ENCODE data around the gene KHDRBS1. TPM values are rescaled to one million over a fixed set of nuclear protein-coding genes. Genes with fewer than 3 reads are reported as not detected.

The KHDRBS1 gene
- total and polyA plus RNA-seq, 9 of the 15 experiments (the other 6 are each of a cell fraction or from before 2014, with no cell fraction given): 48.4 to 257 (median 114) TPM

DNA sequence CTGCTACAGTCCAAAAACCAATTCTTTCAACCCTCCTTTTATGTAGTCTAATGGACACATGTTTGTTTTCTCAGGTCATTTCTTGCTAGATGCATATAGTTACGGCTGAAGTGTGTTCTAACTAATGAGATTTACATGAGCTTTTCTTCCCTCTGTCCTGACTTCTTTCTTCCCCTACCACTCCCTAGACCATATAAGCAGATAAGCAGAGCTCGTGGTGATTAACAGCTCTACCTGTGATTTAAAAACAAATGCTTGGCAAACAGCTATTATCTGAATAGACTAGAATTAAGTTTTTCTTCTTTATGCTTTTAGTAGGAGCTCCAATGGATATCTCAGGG, 18.6 kb downstream of the KHDRBS1 start:
- ChIA-PET CTCF (ENCODE audit: low intra/inter-chr PET ratio) (no interaction called here), POLR2A (interaction anchor here (0.7 to 1.2 kb wide), 3 partner anchors 9 to 21 kb away, joined by 3 to 6 read pairs (median 3); no protein-coding TSS in a partner anchor)
- Histone ChIP-seq H4K20me1 (replicated peaks; ENCODE audit: control insufficient read depth, insufficient read depth, low read length) (peaks cover 25% of the 10 kb centered on the region), H3K27me3 (ENCODE audit: control insufficient read depth in 2 of 2, insufficient read depth in 2 of 2, low read length in 2 of 2) (no peaks in the 10 kb centered on the region), H3K27ac (ENCODE audit: extremely low read depth, low read depth, low read length) (no peak overlapping the region), H3K9me3 (replicated peaks; ENCODE audit: control insufficient read depth, insufficient read depth, low read depth, low read length) (no peaks in the 10 kb centered on the region), H3K9ac (ENCODE audit: insufficient read depth in 1 of 2, low read depth in 2 of 2, low read length in 2 of 2) (no peak overlapping the region), H2AFZ (ENCODE audit: low read depth, low read length) (no peak overlapping the region), H3K36me3 (ENCODE audit: control insufficient read depth, insufficient read depth, low read length) (peaks cover 89% of the 10 kb centered on the region), H3K4me2 (ENCODE audit: insufficient read depth, low read length) (no peak overlapping the region), H3K4me3 (no peak overlapping the region), H3K9me1 (ENCODE audit: control insufficient read depth, insufficient read depth, low read length) (no peaks in the 10 kb centered on the region), H3K4me1 (replicated peaks in 1 of 2; ENCODE audit: control insufficient read depth in 2 of 2, insufficient read depth in 2 of 2, low read length in 2 of 2) (no peaks in the 10 kb centered on the region), H3K79me2 (ENCODE audit: control insufficient read depth, insufficient read depth, low read length) (peaks cover 91% of the 10 kb centered on the region)
- FAIRE-seq (no peak), ATAC-seq (no peak), DNase-seq (ENCODE audit: extremely low read depth in 1 of 4, low spot score in 3 of 4) (no peak)
- WGBS (ENCODE audit: insufficient coverage, low coverage, missing lambda C conversion rate): 54% methylated on average over 2 of the region's 2 CpGs
- TSS peak; percentile 13 for BruUV-seq (replicated peaks)
- TF ChIP-seq, protein P1, sequence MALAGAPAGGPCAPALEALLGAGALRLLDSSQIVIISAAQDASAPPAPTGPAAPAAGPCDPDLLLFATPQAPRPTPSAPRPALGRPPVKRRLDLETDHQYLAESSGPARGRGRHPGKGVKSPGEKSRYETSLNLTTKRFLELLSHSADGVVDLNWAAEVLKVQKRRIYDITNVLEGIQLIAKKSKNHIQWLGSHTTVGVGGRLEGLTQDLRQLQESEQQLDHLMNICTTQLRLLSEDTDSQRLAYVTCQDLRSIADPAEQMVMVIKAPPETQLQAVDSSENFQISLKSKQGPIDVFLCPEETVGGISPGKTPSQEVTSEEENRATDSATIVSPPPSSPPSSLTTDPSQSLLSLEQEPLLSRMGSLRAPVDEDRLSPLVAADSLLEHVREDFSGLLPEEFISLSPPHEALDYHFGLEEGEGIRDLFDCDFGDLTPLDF (CRISPR knock-in tag; IDR thresholded peaks at IDR 0.05): no peak
- 0 out of 4 replicates have a peak, but pooled peaks of 1 of the 2 experiments have one; percentile 15 for TF ChIP-seq KDM1A (IDR thresholded peaks at IDR 0.05)
- intact Hi-C loops (cut with micrococcal nuclease): no loop called here
- in situ Hi-C loops (cut with MboI): no loop called here

DNA sequence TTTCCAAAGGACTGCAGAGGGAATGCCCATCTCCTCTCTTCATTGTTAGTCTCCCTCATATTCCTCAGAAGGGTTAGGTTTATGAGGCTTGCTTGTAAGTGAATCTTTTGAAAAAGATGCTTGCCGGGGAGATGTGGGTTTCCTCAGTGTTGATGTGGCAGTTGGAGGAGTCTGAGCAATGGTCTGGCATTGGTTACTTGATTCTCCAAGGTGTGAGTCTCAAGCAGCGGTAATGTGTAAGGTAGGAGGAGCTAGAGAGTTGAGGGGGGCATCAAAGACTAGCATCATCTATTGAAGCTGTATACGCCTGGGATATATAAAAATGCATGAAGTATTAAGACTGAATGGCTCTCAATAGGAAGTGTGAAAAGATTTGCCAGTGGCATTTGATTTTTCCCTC, 21.5 kb downstream of the KHDRBS1 start:
- WGBS (ENCODE audit: insufficient coverage, low coverage, missing lambda C conversion rate): 89% methylated on average over 3 of the region's 3 CpGs
- in situ Hi-C loops (cut with MboI): no loop called here
- no peak for FAIRE-seq
- TF ChIP-seq ASH1L (IDR thresholded peaks at IDR 0.05; ENCODE audit: borderline replicate concordance, low read depth, partially characterized antibody) (no peak), MCM2 (IDR thresholded peaks at IDR 0.05; ENCODE audit: low read depth) (no peak), ZNF143 (CRISPR knock-in tag; IDR thresholded peaks at IDR 0.05) (no peak), CBFB (CRISPR knock-in tag; IDR thresholded peaks at IDR 0.05) (no peak), ERF (CRISPR knock-in tag; IDR thresholded peaks at IDR 0.05) (no peak), ZNF780A (CRISPR knock-in tag; IDR thresholded peaks at IDR 0.05) (no peak), ZNF408 (CRISPR knock-in tag; IDR thresholded peaks at IDR 0.05; ENCODE audit: low read depth) (no peak), BCL6 (CRISPR knock-in tag; IDR thresholded peaks at IDR 0.05) (no peak), POLR2H (tag; IDR thresholded peaks at IDR 0.05; ENCODE audit: low read depth) (no peak), RAD21 (CRISPR knock-in tag; conservative IDR thresholded peaks at IDR 0.05 in 1 of 2, IDR thresholded peaks at IDR 0.05 in 1 of 2) (no peak), ZNF584 (CRISPR knock-in tag; IDR thresholded peaks at IDR 0.05; ENCODE audit: low read depth) (no peak)
- TF ChIP-seq, protein P2, sequence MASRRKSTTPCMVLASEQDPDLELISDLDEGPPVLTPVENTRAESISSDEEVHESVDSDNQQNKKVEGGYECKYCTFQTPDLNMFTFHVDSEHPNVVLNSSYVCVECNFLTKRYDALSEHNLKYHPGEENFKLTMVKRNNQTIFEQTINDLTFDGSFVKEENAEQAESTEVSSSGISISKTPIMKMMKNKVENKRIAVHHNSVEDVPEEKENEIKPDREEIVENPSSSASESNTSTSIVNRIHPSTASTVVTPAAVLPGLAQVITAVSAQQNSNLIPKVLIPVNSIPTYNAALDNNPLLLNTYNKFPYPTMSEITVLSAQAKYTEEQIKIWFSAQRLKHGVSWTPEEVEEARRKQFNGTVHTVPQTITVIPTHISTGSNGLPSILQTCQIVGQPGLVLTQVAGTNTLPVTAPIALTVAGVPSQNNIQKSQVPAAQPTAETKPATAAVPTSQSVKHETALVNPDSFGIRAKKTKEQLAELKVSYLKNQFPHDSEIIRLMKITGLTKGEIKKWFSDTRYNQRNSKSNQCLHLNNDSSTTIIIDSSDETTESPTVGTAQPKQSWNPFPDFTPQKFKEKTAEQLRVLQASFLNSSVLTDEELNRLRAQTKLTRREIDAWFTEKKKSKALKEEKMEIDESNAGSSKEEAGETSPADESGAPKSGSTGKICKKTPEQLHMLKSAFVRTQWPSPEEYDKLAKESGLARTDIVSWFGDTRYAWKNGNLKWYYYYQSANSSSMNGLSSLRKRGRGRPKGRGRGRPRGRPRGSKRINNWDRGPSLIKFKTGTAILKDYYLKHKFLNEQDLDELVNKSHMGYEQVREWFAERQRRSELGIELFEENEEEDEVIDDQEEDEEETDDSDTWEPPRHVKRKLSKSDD (conservative IDR thresholded peaks at IDR 0.05; ENCODE audit: low read length): no peak

More for the DNA sequence above, 21.5 kb downstream of the KHDRBS1 start:
- BruUV-seq (replicated peaks): no TSS peak
- Histone ChIP-seq H3K4me2 (ENCODE audit: insufficient read depth, low read length) (no peak overlapping the region), H3K79me2 (ENCODE audit: control insufficient read depth, insufficient read depth, low read length) (peaks cover 81% of the 10 kb centered on the region), H3K27ac (ENCODE audit: extremely low read depth, low read depth, low read length) (no peak overlapping the region), H3K9ac (ENCODE audit: insufficient read depth in 1 of 2, low read depth in 2 of 2, low read length in 2 of 2) (no peak overlapping the region), H3K36me3 (ENCODE audit: control insufficient read depth, insufficient read depth, low read length) (peaks cover 96% of the 10 kb centered on the region), H2AFZ (ENCODE audit: low read depth, low read length) (no peak overlapping the region), H4K20me1 (replicated peaks; ENCODE audit: control insufficient read depth, insufficient read depth, low read length) (peaks cover 20% of the 10 kb centered on the region; the same call in 1 of the 2 replicates), H3K9me1 (ENCODE audit: control insufficient read depth, insufficient read depth, low read length) (no peaks in the 10 kb centered on the region), H3K4me3 (no peak overlapping the region), H3K9me3 (replicated peaks; ENCODE audit: control insufficient read depth, insufficient read depth, low read depth, low read length) (no peaks in the 10 kb centered on the region), H3K4me1 (replicated peaks in 1 of 2; ENCODE audit: control insufficient read depth in 2 of 2, insufficient read depth in 2 of 2, low read length in 2 of 2) (no peaks in the 10 kb centered on the region), H3K27me3 (ENCODE audit: control insufficient read depth in 2 of 2, insufficient read depth in 2 of 2, low read length in 2 of 2) (no peaks in the 10 kb centered on the region)
- DNase-seq (ENCODE audit: extremely low read depth in 1 of 4, low spot score in 3 of 4) (no peak), ATAC-seq (no peak; the same call in 2 of the 3 replicates)
- CTCF ChIA-PET (ENCODE audit: low intra/inter-chr PET ratio): no interaction called here
- POLR2A ChIA-PET: interaction anchor here (0.6 to 2.1 kb wide), 8 partner anchors 9 to 162 kb away, joined by 3 to 8 read pairs (median 3); no protein-coding TSS in a partner anchor
- intact Hi-C loops (cut with micrococcal nuclease): no loop called here

Data from K562 (cell line).